Body of pancreas (tissue), 4 donors: Measurements from ENCODE around the gene RSPH9.

Source experiments
- CTCF ChIP-seq, 7 experiments: fragments of 450-650 bp in 4 of 7; fragments of 200-600 bp in 3 of 7; sonication (generic) in 3 of 7; IDR thresholded peaks; one replicate each; pipeline ENCODE4 v1.5.1; 2016 to 2019; ENCODE audit warnings: antibody characterized with exemption in 7 of 7
- POLR2A ChIP-seq, 3 donors: fragments of 450-650 bp; IDR thresholded peaks; one replicate each; pipeline ENCODE4 v1.6.1; 2016; ENCODE audit warnings: antibody characterized with exemption in 3 of 3, mild to moderate bottlenecking in 2 of 3

DNA sequence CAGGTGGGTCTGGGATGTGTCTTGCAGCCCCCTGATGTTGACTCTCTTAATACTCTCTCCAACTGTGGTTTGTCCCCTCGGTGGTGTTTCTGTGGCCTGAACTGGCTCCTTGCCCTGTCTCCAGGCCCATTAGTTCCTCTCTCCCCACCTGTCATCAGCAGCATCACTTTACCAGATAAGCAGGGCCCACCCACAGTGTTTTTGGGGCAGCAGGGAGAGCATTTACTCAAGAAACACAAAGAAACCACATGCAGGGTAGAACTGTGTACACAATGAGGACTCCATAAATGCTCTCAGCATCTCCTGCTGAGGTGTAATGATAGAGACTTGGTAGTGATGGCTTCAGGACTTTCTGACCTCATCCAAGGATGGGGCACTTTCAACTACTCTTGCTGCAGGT lies 62.9 kb downstream of the RSPH9 start:
- TF ChIP-seq CTCF (IDR thresholded peaks at IDR 0.05) = no peak
- TF ChIP-seq POLR2A (IDR thresholded peaks at IDR 0.05) = no peak
